GM10248 (cell line): Measurements from ENCODE around the gene CPT1A.
A peak's percentile ranks its signal among the peaks of the same experiment; 100 is the strongest.

Experiments used
- CTCF ChIA-PET: fragments of 300-600 bp; sonication (Branson Sonifier 250); formaldehyde crosslinking; extraction: SDS; loops from one replicate; lab custom pipeline; 2021; ENCODE audit warnings: antibody characterized with exemption; lab: Yijun Ruan, JAX
- POLR2A ChIA-PET: fragments of 350-650 bp; sonication (Branson Sonifier 250); formaldehyde crosslinking; extraction: SDS; loops from one replicate; lab custom pipeline; 2020; ENCODE audit warnings: antibody characterized with exemption; lab: Yijun Ruan, JAX
- DNase-seq: peaks from one replicate; pipeline ENCODE4 v3.0.0; 2012; ENCODE audit errors: extremely low spot score
- CTCF ChIP-seq: IDR thresholded peaks from 2 replicates; pipeline ENCODE4 v1.5.1; 2012; ENCODE audit warnings: mild to moderate bottlenecking, low read depth; ENCODE audit errors: extremely low read depth, missing control alignments, control extremely low read depth

Gene CPT1A

GRCh38 chr11:68855205-68855981, 13.7 kb upstream of the CPT1A start:
- CTCF ChIA-PET = no interaction called here
- POLR2A ChIA-PET = no interaction called here
- peak; percentile 42 for TF ChIP-seq CTCF
- peak; percentile 34 for DNase-seq

- no peak for DNase-seq
- no peak for TF ChIP-seq CTCF
- CTCF ChIA-PET = interaction anchor here (2.6 kb wide), 1 partner anchor 10 kb away, joined by 8 read pairs; no protein-coding TSS in a partner anchor
- POLR2A ChIA-PET = interaction anchor here (0.7 kb wide), 1 partner anchor 48 kb away, joined by 7 read pairs; no protein-coding TSS in a partner anchor
These were observed 12.7 kb upstream of the CPT1A start for GRCh38 chr11:68854273-68854958.

- ChIA-PET POLR2A (no interaction called here), CTCF (interaction anchor here (1.3 to 2.6 kb wide), 3 partner anchors 8 to 25 kb away, joined by 3 to 8 read pairs (median 4); partner anchors contain the start of gene CPT1A)
- DNase-seq = no peak
- TF ChIP-seq CTCF = no peak
These were observed 10.9 kb upstream of the CPT1A start for GRCh38 chr11:68852628-68853027.

GRCh38 chr11:68848429-68848828, 6.7 kb upstream of the CPT1A start:
- no peak for TF ChIP-seq CTCF
- CTCF ChIA-PET = interaction anchor here (1.4 kb wide), 1 partner anchor 50 kb away, joined by 3 read pairs; no protein-coding TSS in a partner anchor

GRCh38 chr11:68847395-68847794, 5.7 kb upstream of the CPT1A start:
- ChIA-PET POLR2A (no interaction called here), CTCF (interaction anchor here (1.4 kb wide), 1 partner anchor 49 kb away, joined by 3 read pairs; no protein-coding TSS in a partner anchor)

More at GRCh38 chr11:68848429-68848828, 6.7 kb upstream of the CPT1A start:
- DNase-seq = no peak
- POLR2A ChIA-PET = no interaction called here

More at GRCh38 chr11:68847395-68847794, 5.7 kb upstream of the CPT1A start:
- TF ChIP-seq CTCF = no peak
- DNase-seq = no peak
